NT2/D1 (cell line): ENCODE results near the gene SMIM22.

ENCODE experiments used
- DNase-seq: peaks from one replicate; pipeline ENCODE4 v3.0.0-alpha.2; 2011; ENCODE audit warnings: low read depth, low spot score
- H3K27me3 ChIP-seq: 2 replicates; pipeline ENCODE4 v1.6.0; 2011; ENCODE audit warnings: mild to moderate bottlenecking; ENCODE audit not compliant: insufficient read length, insufficient read depth
- H3K36me3 ChIP-seq: 2 replicates; pipeline ENCODE4 v1.6.1; 2011; ENCODE audit warnings: mild to moderate bottlenecking, low read length, mixed read lengths; ENCODE audit not compliant: insufficient read depth, insufficient read length
- H3K4me1 ChIP-seq: 2 replicates; pipeline ENCODE4 v1.5.1; 2011; ENCODE audit not compliant: insufficient read depth, insufficient read length
- H3K4me3 ChIP-seq: 2 replicates; pipeline ENCODE4 v1.5.1; 2011; ENCODE audit warnings: low read depth; ENCODE audit not compliant: insufficient read length
- H3K9ac ChIP-seq: 2 replicates; pipeline ENCODE4 v1.6.0; 2011; ENCODE audit warnings: low read depth; ENCODE audit not compliant: insufficient read length
- H3K9me3 ChIP-seq: 2 replicates; pipeline ENCODE4 v1.5.1; 2011; ENCODE audit warnings: mild to moderate bottlenecking, low read length; ENCODE audit not compliant: insufficient read depth
- SUZ12 ChIP-seq: IDR thresholded peaks from 2 replicates; pipeline ENCODE4 v1.6.1; 2011; ENCODE audit not compliant: insufficient read length, insufficient read depth; ENCODE audit errors: extremely low read depth
- YY1 ChIP-seq: IDR thresholded peaks from 2 replicates; pipeline ENCODE4 v1.6.1; 2011; ENCODE audit not compliant: insufficient read length, insufficient read depth
- ZNF274 ChIP-seq: IDR thresholded peaks from 2 replicates; pipeline ENCODE4 v1.6.1; 2011; ENCODE audit warnings: mild to moderate bottlenecking, low read depth, low read length

Gene SMIM22

GRCh38 chr16:4814542-4815173, 19.5 kb downstream of the SMIM22 start:
- H3K27me3 ChIP-seq = no peaks in the 10 kb centered on the region

DNA sequence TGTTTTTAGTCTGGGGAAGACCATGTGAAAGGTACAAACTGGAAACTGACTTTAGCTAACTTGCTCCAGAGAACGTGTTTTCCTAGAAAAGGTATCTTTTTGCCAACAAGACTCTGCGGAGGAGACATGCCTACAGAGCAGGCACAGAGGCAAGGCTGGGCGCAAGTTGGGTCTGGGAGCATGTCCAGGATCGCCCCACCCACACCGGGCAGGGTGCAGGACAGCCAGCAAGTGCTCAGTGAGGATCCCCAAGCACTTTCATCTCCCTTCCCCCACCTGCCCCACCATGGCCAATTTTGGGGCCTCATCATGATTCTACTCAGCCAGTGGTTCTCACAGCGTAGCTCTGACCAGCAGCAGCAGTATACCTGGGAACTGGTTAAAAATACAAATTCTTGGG, 25.5 kb downstream of the SMIM22 start:
- no peak overlapping the region for H3K9ac ChIP-seq
- DNase-seq = no peak
- no peaks in the 10 kb centered on the region for H3K27me3 ChIP-seq
- peaks cover 86% of the 10 kb centered on the region for H3K36me3 ChIP-seq
- no peak overlapping the region for H3K4me3 ChIP-seq
- no peaks in the 10 kb centered on the region for H3K9me3 ChIP-seq
- TF ChIP-seq YY1 = no peak
- TF ChIP-seq ZNF274 = no peak
- TF ChIP-seq SUZ12 = no peak
- H3K4me1 ChIP-seq = no peaks in the 10 kb centered on the region

More at GRCh38 chr16:4814542-4815173, 19.5 kb downstream of the SMIM22 start:
- DNase-seq = no peak
- peaks cover 83% of the 10 kb centered on the region for H3K36me3 ChIP-seq
- no peak overlapping the region for H3K4me3 ChIP-seq
- H3K9ac ChIP-seq = no peak overlapping the region
- H3K4me1 ChIP-seq = peaks cover 8% of the 10 kb centered on the region
- no peaks in the 10 kb centered on the region for H3K9me3 ChIP-seq
- no peak for TF ChIP-seq ZNF274
- no peak for TF ChIP-seq SUZ12
- no peak for TF ChIP-seq YY1

DNA sequence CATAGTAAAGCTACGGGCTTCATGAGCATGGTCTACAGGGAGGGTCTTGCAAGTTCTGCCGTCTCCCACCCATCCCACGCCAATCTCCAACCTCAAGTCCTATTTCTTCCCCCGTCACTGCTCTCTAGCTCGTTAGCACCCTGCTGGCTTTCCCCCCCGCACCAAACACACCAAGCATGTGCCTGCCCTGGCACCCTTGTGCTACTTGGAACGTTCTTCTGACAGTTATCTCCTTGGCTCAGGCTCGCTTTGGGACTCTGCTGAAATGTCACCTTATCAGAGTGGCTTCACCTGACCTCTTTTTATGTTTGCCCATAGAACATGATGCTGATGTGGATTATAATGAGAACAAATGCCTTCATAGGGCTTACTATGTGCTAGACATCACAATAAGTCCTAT, 30.0 kb downstream of the SMIM22 start:
- H3K36me3 ChIP-seq = peaks cover 89% of the 10 kb centered on the region

GRCh38 chr16:4826526-4826925, 31.4 kb downstream of the SMIM22 start:
- Histone ChIP-seq H3K9ac (no peak overlapping the region), H3K27me3 (no peaks in the 10 kb centered on the region), H3K9me3 (no peaks in the 10 kb centered on the region), H3K4me3 (no peak overlapping the region), H3K36me3 (peaks cover 89% of the 10 kb centered on the region), H3K4me1 (no peaks in the 10 kb centered on the region)
- TF ChIP-seq SUZ12 = no peak
- TF ChIP-seq ZNF274 = no peak
- no peak for TF ChIP-seq YY1
- DNase-seq = no peak

More for the DNA sequence above, 30.0 kb downstream of the SMIM22 start:
- no peaks in the 10 kb centered on the region for H3K9me3 ChIP-seq
- no peak overlapping the region for H3K4me3 ChIP-seq
- H3K9ac ChIP-seq = no peak overlapping the region
- TF ChIP-seq SUZ12 = no peak
- TF ChIP-seq ZNF274 = no peak
- no peak for TF ChIP-seq YY1
- no peak for DNase-seq
- no peaks in the 10 kb centered on the region for H3K27me3 ChIP-seq
- H3K4me1 ChIP-seq = no peaks in the 10 kb centered on the region

GRCh38 chr16:4826980-4827379, 31.8 kb downstream of the SMIM22 start:
- Histone ChIP-seq H3K4me1 (no peaks in the 10 kb centered on the region), H3K9ac (no peak overlapping the region), H3K4me3 (no peak overlapping the region), H3K36me3 (peaks cover 89% of the 10 kb centered on the region), H3K27me3 (no peaks in the 10 kb centered on the region), H3K9me3 (no peaks in the 10 kb centered on the region)
- DNase-seq = no peak
- TF ChIP-seq ZNF274 (no peak), YY1 (no peak), SUZ12 (no peak)

- Histone ChIP-seq H3K4me1 (no peaks in the 10 kb centered on the region), H3K27me3 (no peaks in the 10 kb centered on the region), H3K36me3 (peaks cover 92% of the 10 kb centered on the region), H3K9ac (no peak overlapping the region), H3K4me3 (no peak overlapping the region), H3K9me3 (no peaks in the 10 kb centered on the region)
- TF ChIP-seq ZNF274 (no peak), YY1 (no peak), SUZ12 (no peak)
- DNase-seq = no peak
Measured at GRCh38 chr16:4828567-4829321, 33.6 kb downstream of the SMIM22 start.

- no peaks in the 10 kb centered on the region for H3K27me3 ChIP-seq
- no peak overlapping the region for H3K9ac ChIP-seq
- peaks cover 93% of the 10 kb centered on the region for H3K36me3 ChIP-seq
- H3K4me1 ChIP-seq = no peaks in the 10 kb centered on the region
- no peak overlapping the region for H3K4me3 ChIP-seq
- no peak for DNase-seq
- no peaks in the 10 kb centered on the region for H3K9me3 ChIP-seq
- TF ChIP-seq YY1 = no peak
- no peak for TF ChIP-seq ZNF274
- TF ChIP-seq SUZ12 = no peak
Measured at GRCh38 chr16:4830408-4830807, 35.2 kb downstream of the SMIM22 start.
